ENCODE data around the gene TCTN3. TPM values are rescaled to one million over a fixed set of nuclear protein-coding genes. Genes with fewer than 3 reads are reported as not detected.
A peak's percentile ranks its signal among the peaks of the same experiment; 100 is the strongest.

TCTN3 gene
- total and polyA plus RNA-seq, 10 of the 15 experiments (the other 5 are each of a cell fraction or from before 2014, with no cell fraction given): 20.0 to 48.7 (median 29.1) TPM

GRCh38 chr10:95693668-95694534, at the start of gene TCTN3 (continued):
- peak; percentile 97 to 100 (median 99); a peak in 5 of 6 replicates for TF ChIP-seq CTCF (IDR thresholded peaks at IDR 0.05 in 2 of 3, conservative IDR thresholded peaks at IDR 0.05 in 1 of 3; ENCODE audit: control insufficient read depth in 2 of 3, extremely low read depth in 1 of 3, insufficient read depth in 1 of 3, low read depth in 3 of 3, low read length in 3 of 3)
- TF ChIP-seq ZNF622 (IDR thresholded peaks at IDR 0.05): no peak
- TF ChIP-seq KLF5 (IDR thresholded peaks at IDR 0.05; ENCODE audit: partially characterized antibody): no peak
- peak; percentile 98 for TF ChIP-seq SMC3 (IDR thresholded peaks at IDR 0.05; ENCODE audit: borderline replicate concordance, low read length)
- TF ChIP-seq BCL11A (IDR thresholded peaks at IDR 0.05; ENCODE audit: low read depth, low read length): no peak
- TF ChIP-seq CUX1 (IDR thresholded peaks at IDR 0.05; ENCODE audit: insufficient replicate concordance, low read depth, low read length): no peak
- 0 out of 2 replicates have a peak, but pooled peaks have one; percentile 9 for TF ChIP-seq SREBF1 (IDR thresholded peaks at IDR 0.05; ENCODE audit: low read length)
- peak; percentile 78 for TF ChIP-seq ZNF384 (IDR thresholded peaks at IDR 0.05; ENCODE audit: borderline replicate concordance, low read depth, low read length)
- peak; percentile 75; the same call in 1 of the 2 replicates for TF ChIP-seq RELB (IDR thresholded peaks at IDR 0.05; ENCODE audit: low read depth)
- TF ChIP-seq RB1 (IDR thresholded peaks at IDR 0.05; ENCODE audit: borderline replicate concordance): peak; percentile 83; the same call in 1 of the 2 replicates
- peak; percentile 78 for TF ChIP-seq ELK1 (IDR thresholded peaks at IDR 0.05; ENCODE audit: low read depth, low read length)
- peak; percentile 86; the same call in 1 of the 2 replicates for TF ChIP-seq CBX5 (IDR thresholded peaks at IDR 0.05; ENCODE audit: low read depth)
- peak; percentile 61 for TF ChIP-seq IKZF1 (conservative IDR thresholded peaks at IDR 0.05)
- peak; percentile 91 for TF ChIP-seq RFX5 (IDR thresholded peaks at IDR 0.05; ENCODE audit: low read depth, low read length)
- no peak for TF ChIP-seq NFXL1 (IDR thresholded peaks at IDR 0.05; ENCODE audit: borderline replicate concordance)
- no peak for TF ChIP-seq PBX3 (IDR thresholded peaks at IDR 0.05; ENCODE audit: insufficient replicate concordance, low read depth, low read length)
- peak; percentile 100 for TF ChIP-seq RAD21 (IDR thresholded peaks at IDR 0.05; ENCODE audit: insufficient read depth, low read depth, low read length)

Measured in GM12878 (cell line).